Progenitor cell of endocrine pancreas (in vitro differentiated cells): ENCODE data around the gene APH1B. TPM values are rescaled to one million over a fixed set of nuclear protein-coding genes. Genes with fewer than 3 reads are reported as not detected.

ENCODE experiments used
- DNase-seq: peaks from one replicate; pipeline ENCODE4 v3.0.0; 2021; ENCODE audit warnings: low spot score; ENCODE audit not compliant: unreplicated experiment
- H3K27ac Mint-ChIP-seq: 2 replicates; pipeline ENCODE4 v1.8.0; 2021; ENCODE audit warnings: mild to moderate bottlenecking, moderate library complexity, mixed read lengths
- H3K27me3 Mint-ChIP-seq: 2 replicates; pipeline ENCODE4 v1.8.0; 2021; ENCODE audit warnings: mixed read lengths
- H3K36me3 Mint-ChIP-seq: 2 replicates; pipeline ENCODE4 v1.8.0; 2022; ENCODE audit warnings: mixed read lengths; ENCODE audit not compliant: insufficient read depth
- H3K4me1 Mint-ChIP-seq: 2 replicates; pipeline ENCODE4 v1.8.0; 2021; ENCODE audit warnings: low read depth, mixed read lengths
- H3K4me3 Mint-ChIP-seq: 2 replicates; pipeline ENCODE4 v1.8.0; 2021; ENCODE audit warnings: low read depth, mild to moderate bottlenecking, moderate library complexity, mixed read lengths
- H3K9me3 Mint-ChIP-seq: 2 replicates; pipeline ENCODE4 v1.8.0; 2021; ENCODE audit warnings: low read depth, mixed read lengths
- CTCF ChIP-seq: fragments of 200-600 bp; sonication (generic); IDR thresholded peaks from one replicate; pipeline ENCODE4 v1.5.0; 2021; ENCODE audit warnings: antibody characterized with exemption, mild to moderate bottlenecking; ENCODE audit not compliant: unreplicated experiment
- total RNA-seq: library from RNA; stranded (reverse); gene quantifications from 2 replicates; pipeline ENCODE4 v1.2.1, GENCODE V29; 2021

APH1B gene
- total RNA-seq, 1 donor from 2014 or later = 17.6 TPM

DNA sequence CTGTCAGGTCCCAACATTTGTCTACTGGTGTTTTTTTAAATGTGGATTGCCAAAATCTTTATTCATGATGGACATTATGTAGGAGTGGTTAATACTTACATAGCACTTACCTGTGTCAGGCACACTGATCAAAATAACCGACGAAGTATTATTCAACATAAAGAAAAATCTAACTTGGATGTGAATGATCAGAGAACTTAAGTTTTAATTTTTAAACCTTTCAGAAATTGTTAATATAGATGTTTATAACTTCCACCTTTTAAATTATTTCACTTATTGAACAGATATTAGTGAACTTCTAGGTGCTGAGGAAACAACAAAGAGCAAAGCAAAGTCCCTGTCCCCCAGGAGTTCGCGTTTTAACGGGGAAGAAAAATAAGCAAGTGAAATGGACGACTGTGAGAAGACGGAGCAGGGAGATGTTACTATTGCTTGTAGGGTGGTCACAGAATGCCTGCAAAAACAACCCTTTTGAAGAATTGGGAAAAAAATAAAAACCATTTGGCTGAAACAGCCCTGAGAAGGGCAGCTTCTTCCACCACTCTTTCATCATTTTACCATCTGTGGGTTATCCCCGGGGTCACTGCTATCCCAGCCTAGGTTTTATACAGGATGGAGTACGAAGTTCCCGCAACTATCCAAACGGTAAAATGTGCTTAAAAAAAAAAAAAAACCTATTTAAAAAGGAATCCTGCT is 915 bp upstream of the APH1B start:
- peaks cover 14% of the 10 kb centered on the region for H3K4me1 Mint-ChIP-seq
- peaks cover 3% of the 10 kb centered on the region for H3K36me3 Mint-ChIP-seq
- peak overlapping the region; percentile 92 for H3K4me3 Mint-ChIP-seq
- peaks cover 3% of the 10 kb centered on the region for H3K27me3 Mint-ChIP-seq
- peak overlapping the region; percentile 96 for H3K27ac Mint-ChIP-seq
- peaks cover 3% of the 10 kb centered on the region for H3K9me3 Mint-ChIP-seq
- TF ChIP-seq CTCF = no peak
- DNase-seq = no peak

DNA sequence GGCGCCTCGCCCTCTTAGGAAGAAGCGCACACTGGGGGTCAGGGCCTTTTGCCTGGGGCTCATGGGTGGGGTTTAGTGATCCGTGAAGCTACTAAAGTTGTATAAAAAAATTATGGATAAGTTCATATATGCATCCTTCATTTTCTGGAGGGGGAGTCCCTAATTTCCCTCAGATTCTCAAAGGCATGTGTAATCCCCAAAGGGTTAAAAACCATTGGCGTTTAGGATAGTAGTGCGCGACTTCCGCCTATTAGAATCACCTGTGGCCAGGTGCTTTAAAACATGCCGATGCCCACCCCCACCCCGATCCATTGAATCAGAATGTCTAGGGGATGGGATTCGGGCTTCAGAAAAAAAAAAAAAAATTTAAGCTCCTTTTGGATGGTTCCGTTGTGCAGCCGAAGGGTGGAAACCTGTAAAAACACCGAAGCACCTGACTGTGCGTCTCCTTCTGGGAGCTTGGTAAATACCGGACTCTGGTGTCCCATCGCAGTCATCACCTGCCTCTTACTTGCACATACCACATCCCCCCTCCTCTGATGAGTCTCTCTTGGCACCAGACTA is 570 bp downstream of the APH1B start:
- no peak for TF ChIP-seq CTCF
- peak overlapping the region; percentile 66 for H3K27ac Mint-ChIP-seq
- H3K36me3 Mint-ChIP-seq = peaks cover 1% of the 10 kb centered on the region
- no peak for DNase-seq
- no peaks in the 10 kb centered on the region for H3K9me3 Mint-ChIP-seq
- peaks cover 14% of the 10 kb centered on the region for H3K4me1 Mint-ChIP-seq
- peaks cover 3% of the 10 kb centered on the region for H3K27me3 Mint-ChIP-seq
- peak overlapping the region; percentile 78 for H3K4me3 Mint-ChIP-seq

GRCh38 chr15:63283126-63283525 is 5.7 kb downstream of the APH1B start:
- H3K4me3 Mint-ChIP-seq = no peak overlapping the region
- no peaks in the 10 kb centered on the region for H3K9me3 Mint-ChIP-seq
- no peak overlapping the region for H3K27ac Mint-ChIP-seq
- DNase-seq = no peak
- H3K27me3 Mint-ChIP-seq = no peaks in the 10 kb centered on the region
- H3K36me3 Mint-ChIP-seq = peaks cover 4% of the 10 kb centered on the region
- TF ChIP-seq CTCF = no peak
- peaks cover 2% of the 10 kb centered on the region for H3K4me1 Mint-ChIP-seq

DNA sequence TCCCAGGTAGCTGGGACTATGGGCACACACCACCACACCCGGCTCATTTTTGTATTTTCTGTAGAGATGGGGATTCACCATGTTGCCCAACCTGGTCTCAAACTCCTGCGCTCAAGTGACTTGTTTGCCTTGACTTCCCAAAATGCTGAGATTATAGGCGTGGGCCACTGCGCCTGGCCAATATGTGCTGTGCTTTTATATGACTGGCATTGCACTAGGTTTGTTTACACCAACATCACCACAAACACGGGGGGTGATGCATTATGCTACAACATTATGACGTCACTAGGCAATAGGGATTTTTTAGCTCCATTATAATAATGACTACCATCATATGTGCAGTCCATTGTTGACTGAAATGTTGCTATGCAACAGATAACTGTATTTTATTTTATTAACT is 6.9 kb downstream of the APH1B start:
- H3K27ac Mint-ChIP-seq = no peak overlapping the region
- H3K4me1 Mint-ChIP-seq = no peaks in the 10 kb centered on the region
- H3K9me3 Mint-ChIP-seq = no peaks in the 10 kb centered on the region
- H3K4me3 Mint-ChIP-seq = no peak overlapping the region
- peaks cover 4% of the 10 kb centered on the region for H3K36me3 Mint-ChIP-seq
- no peaks in the 10 kb centered on the region for H3K27me3 Mint-ChIP-seq
- no peak for DNase-seq
- no peak for TF ChIP-seq CTCF

DNA sequence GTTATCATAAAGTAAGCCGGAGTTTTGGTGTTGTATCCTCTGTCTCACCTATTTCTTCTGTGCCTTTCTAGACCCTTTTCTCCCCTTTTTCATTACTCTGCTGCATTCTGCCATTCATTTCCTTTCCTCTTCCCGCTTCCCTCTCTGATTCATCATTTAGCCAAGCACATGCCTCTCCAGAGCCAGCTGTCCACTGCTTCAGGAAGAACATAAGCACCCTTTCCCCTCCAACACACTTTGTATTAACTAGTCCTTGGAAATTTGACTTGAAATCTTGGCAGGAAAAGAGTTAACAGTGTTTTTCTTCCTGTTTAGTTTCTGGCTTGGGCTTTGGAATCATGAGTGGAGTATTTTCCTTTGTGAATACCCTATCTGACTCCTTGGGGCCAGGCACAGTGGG is 9.7 kb downstream of the APH1B start:
- no peaks in the 10 kb centered on the region for H3K27me3 Mint-ChIP-seq
- no peak for DNase-seq
- peaks cover 5% of the 10 kb centered on the region for H3K36me3 Mint-ChIP-seq
- H3K4me3 Mint-ChIP-seq = no peak overlapping the region
- no peak for TF ChIP-seq CTCF
- no peaks in the 10 kb centered on the region for H3K9me3 Mint-ChIP-seq
- no peak overlapping the region for H3K27ac Mint-ChIP-seq
- no peaks in the 10 kb centered on the region for H3K4me1 Mint-ChIP-seq
